ENCODE measurements around the gene EOGT.

The EOGT gene

DNA sequence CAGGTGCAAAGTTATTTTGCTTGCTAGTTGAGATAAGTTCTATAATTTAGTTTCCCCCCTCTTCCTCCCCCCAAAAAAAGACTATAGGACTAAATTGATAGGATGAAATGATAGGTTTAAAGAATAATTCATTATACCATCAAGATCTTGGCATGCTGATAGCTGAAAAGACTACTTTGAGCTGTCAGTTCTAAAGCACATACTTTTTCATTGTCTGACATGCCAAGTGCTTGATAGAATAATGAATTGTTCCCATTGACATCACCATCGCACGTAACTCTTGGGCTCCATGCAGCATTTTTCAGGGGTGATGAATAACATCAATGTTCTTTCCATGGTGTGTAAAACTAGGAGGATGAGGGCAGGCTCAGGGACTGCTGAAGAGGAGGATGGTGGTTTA, 48.8 kb downstream of the EOGT start:
- no peak overlapping the region for H3K4me3 ChIP-seq (ENCODE audit: low read depth, low read length)
- DNase-seq (ENCODE audit: low read depth): no peak
- TF ChIP-seq MYC (IDR thresholded peaks at IDR 0.05; ENCODE audit: low read depth, low read length): no peak
- TF ChIP-seq, protein P1, sequence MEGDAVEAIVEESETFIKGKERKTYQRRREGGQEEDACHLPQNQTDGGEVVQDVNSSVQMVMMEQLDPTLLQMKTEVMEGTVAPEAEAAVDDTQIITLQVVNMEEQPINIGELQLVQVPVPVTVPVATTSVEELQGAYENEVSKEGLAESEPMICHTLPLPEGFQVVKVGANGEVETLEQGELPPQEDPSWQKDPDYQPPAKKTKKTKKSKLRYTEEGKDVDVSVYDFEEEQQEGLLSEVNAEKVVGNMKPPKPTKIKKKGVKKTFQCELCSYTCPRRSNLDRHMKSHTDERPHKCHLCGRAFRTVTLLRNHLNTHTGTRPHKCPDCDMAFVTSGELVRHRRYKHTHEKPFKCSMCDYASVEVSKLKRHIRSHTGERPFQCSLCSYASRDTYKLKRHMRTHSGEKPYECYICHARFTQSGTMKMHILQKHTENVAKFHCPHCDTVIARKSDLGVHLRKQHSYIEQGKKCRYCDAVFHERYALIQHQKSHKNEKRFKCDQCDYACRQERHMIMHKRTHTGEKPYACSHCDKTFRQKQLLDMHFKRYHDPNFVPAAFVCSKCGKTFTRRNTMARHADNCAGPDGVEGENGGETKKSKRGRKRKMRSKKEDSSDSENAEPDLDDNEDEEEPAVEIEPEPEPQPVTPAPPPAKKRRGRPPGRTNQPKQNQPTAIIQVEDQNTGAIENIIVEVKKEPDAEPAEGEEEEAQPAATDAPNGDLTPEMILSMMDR (IDR thresholded peaks at IDR 0.05; ENCODE audit: low read depth, low read length): no peak
- TF ChIP-seq POLR2A (IDR thresholded peaks at IDR 0.05; ENCODE audit: extremely low read depth, insufficient read length): no peak
- no peak for TF ChIP-seq MAX (IDR thresholded peaks at IDR 0.05; ENCODE audit: low read depth, low read length)

GRCh38 chr3:68963891-68964290, 49.6 kb downstream of the EOGT start:
- no peak overlapping the region for H3K4me3 ChIP-seq (ENCODE audit: low read depth, low read length)
- DNase-seq (ENCODE audit: low read depth): no peak
- TF ChIP-seq MYC (IDR thresholded peaks at IDR 0.05; ENCODE audit: low read depth, low read length): no peak
- TF ChIP-seq MAX (IDR thresholded peaks at IDR 0.05; ENCODE audit: low read depth, low read length): no peak
- TF ChIP-seq, protein P1 (IDR thresholded peaks at IDR 0.05; ENCODE audit: low read depth, low read length): no peak
- TF ChIP-seq POLR2A (IDR thresholded peaks at IDR 0.05; ENCODE audit: extremely low read depth, insufficient read length): no peak

DNA sequence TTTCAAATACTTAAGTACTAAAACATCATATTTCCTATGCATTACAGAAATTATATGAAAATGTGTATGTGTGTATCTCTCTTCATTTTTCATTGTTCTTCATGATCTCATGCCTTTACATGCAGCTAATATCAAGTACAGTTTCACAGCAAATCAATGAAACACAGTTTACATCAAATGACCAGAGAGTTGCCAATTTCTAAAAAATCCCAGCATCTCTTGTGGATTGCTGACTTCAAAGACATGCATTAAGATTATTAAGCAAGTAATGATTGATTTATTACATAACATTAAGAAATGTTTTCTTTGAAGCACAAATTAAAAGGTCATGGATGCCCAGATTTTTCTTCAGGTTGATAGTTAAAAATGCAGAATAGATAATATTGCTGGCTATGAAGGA, 50.1 kb downstream of the EOGT start:
- DNase-seq (ENCODE audit: low read depth): no peak
- no peak overlapping the region for H3K4me3 ChIP-seq (ENCODE audit: low read depth, low read length)
- no peak for TF ChIP-seq MYC (IDR thresholded peaks at IDR 0.05; ENCODE audit: low read depth, low read length)
- TF ChIP-seq, protein P1 (IDR thresholded peaks at IDR 0.05; ENCODE audit: low read depth, low read length): no peak
- no peak for TF ChIP-seq MAX (IDR thresholded peaks at IDR 0.05; ENCODE audit: low read depth, low read length)
- TF ChIP-seq POLR2A (IDR thresholded peaks at IDR 0.05; ENCODE audit: extremely low read depth, insufficient read length): no peak

GRCh38 chr3:68958932-68959331, 54.6 kb downstream of the EOGT start:
- TF ChIP-seq MAX (IDR thresholded peaks at IDR 0.05; ENCODE audit: low read depth, low read length) (no peak), POLR2A (IDR thresholded peaks at IDR 0.05; ENCODE audit: extremely low read depth, insufficient read length) (no peak), MYC (IDR thresholded peaks at IDR 0.05; ENCODE audit: low read depth, low read length) (no peak)
- TF ChIP-seq, protein P1 (IDR thresholded peaks at IDR 0.05; ENCODE audit: low read depth, low read length): no peak
- H3K4me3 ChIP-seq (ENCODE audit: low read depth, low read length): no peak overlapping the region
- DNase-seq (ENCODE audit: low read depth): no peak

- TF ChIP-seq, protein P1 (IDR thresholded peaks at IDR 0.05; ENCODE audit: low read depth, low read length): no peak
- TF ChIP-seq POLR2A (IDR thresholded peaks at IDR 0.05; ENCODE audit: extremely low read depth, insufficient read length) (no peak), MYC (IDR thresholded peaks at IDR 0.05; ENCODE audit: low read depth, low read length) (no peak), MAX (IDR thresholded peaks at IDR 0.05; ENCODE audit: low read depth, low read length) (no peak)
- DNase-seq (ENCODE audit: low read depth): no peak
- H3K4me3 ChIP-seq (ENCODE audit: low read depth, low read length): no peak overlapping the region
These were observed 55.6 kb downstream of the EOGT start for GRCh38 chr3:68957895-68958294.
